Stimulated activated CD4-positive, alpha-beta T cell treated with anti-CD3 and anti-CD28 coated beads, Interleukin-1b, Interleukin-23, amount 100 ng/mL, for 1 hour (primary cell): ENCODE measurements around the gene TBCK.
"Not testable (repeated sequence)": the region's sequence is repeated elsewhere in the genome, so short reads cannot be mapped to it uniquely, and the experiment has no call there.

ENCODE experiments used
- DNase-seq, 2 donors: peaks; one replicate each; pipeline ENCODE4 v3.0.0-alpha.2; 2020; ENCODE audit warnings: low read depth in 2 of 2

TBCK gene

DNA sequence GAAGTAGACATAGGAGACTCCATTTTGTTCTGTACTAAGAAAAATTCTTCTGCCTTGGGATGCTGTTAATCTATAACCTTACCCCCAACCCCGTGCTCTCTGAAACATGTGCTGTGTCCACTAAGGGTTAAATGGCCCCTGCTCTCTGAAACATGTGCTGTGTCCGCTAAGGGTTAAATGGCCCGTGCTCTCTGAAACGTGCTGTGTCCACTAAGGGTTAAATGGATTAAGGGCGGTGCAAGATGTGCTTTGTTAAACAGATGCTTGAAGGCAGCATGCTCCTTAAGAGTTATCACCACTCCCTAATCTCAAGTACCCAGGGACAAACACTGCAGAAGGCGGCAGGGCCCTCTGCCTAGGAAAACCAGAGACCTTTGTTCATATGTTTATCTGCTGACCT is 5.8 kb upstream of the TBCK start:
- not testable (repeated sequence) for DNase-seq

DNA sequence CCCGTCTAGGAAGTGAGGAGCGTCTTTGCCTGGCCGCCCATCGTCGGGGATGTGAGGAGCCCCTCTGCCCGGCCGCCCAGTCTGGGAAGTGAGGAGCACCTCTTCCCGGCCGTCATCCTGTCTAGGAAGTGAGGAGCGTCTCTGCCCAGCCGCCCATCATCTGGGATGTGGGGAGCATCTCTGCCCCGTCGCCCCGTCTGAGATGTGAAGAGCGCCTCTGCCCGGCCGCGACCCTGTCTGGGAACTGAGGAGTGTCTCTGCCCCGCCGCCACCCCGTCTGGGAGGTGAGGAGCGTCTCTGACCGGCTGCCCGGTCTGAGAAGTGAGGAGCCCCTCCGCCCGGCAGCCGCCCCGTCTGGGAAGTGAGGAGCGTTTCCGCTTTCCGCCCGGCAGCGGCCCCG is 5.2 kb upstream of the TBCK start:
- DNase-seq, result not testable (repeated sequence)

- DNase-seq, result no peak
Observed at GRCh38 chr4:106320235-106320634, 4.2 kb upstream of the TBCK start.

- no peak for DNase-seq
Observed at GRCh38 chr4:106318511-106318910, 2.5 kb upstream of the TBCK start.

DNA sequence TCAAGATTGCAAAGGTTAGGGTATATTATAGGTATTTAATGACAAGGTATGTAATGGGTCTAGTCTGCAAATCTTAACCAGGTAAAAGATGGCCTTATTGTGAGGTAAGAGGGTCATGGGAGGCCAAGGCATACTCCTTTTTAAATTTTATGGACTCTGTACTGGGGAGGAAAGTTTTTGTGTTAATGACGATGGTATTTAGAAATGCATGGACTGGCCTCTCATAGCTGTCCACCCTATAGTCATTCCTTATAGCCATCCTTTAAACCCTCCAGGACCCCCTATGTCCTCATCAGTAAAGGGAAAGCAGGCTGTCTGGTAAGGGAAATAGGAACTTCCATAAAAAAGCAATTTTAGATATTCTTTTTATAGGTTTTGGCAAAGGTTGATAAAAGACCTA is 1.8 kb upstream of the TBCK start:
- DNase-seq, result no peak

- no peak for DNase-seq
Observed at GRCh38 chr4:106316773-106317409, 882 bp upstream of the TBCK start.

- DNase-seq, result no peak
Observed at GRCh38 chr4:106315476-106315967, 487 bp downstream of the TBCK start.

GRCh38 chr4:106314960-106315359 is 1.0 kb downstream of the TBCK start:
- no peak for DNase-seq

- no peak for DNase-seq
Observed at GRCh38 chr4:106312997-106313522, 2.9 kb downstream of the TBCK start.

- no peak for DNase-seq
Observed at GRCh38 chr4:106312377-106312776, 3.6 kb downstream of the TBCK start.

DNA sequence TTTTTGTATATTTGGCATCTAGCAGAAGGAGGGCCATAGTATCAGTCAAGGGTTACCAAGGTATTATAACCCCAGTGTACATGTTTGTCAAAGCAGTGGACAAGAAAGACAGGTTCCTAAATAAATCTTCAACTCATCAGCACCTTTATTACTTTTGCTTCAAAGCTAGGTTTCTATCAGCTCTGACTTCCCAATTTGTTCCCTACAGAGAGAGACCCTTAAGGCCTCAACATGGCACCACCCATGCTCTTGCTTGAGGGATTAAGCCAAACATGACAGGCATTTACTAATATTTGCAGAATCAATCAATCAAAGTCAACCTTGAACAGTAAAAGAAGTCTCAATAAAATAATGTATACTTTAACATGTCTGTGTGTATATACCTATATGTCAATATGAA is 9.4 kb downstream of the TBCK start:
- DNase-seq, result no peak

DNA sequence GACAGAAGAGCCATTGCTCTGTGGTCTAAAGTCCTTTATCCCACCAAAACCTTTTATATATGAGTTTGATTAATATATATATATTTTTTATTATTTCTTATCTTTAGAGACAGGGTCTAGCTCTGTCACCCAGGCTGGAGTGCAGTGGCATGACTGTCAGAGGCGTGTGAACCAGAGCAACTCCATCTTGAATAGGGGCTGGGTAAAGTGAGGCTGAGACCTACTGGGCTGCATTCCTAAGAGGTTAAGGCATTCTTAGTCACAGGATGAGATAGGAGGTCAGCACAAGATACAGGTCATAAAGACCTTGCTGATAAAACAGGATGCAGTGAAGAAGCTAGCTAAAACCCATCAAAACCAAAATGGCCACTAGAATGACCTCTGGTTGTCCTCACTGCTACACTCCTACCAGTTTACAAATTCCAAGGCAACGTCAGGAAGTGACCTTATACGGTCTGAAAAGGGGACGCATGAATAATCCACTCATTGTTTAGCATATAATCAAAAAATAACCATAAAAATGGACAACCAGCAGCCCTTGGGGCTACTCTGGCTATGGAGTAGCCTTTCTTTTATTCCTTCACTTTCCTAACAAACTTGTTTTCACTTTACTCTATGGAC is 10.5 kb downstream of the TBCK start:
- no peak for DNase-seq

DNA sequence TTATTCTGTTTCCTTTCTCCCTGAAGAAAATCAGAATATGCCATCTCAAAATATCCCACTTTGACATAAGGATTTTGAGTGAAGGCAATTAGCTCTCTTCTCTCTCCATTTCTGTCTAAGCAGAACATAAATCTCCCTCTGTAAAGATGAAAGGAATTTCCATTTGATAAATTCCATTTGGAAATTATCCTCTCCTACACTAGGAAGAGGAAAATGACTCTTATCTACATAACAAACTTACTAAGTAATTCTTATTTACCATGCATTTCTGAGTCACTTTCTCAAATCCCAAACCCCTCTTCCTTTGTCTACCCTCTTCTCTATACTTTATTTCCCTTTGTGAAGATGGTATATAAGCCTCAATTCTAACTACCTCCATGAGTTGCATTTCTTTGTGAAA is 11.4 kb downstream of the TBCK start:
- DNase-seq, result no peak

- DNase-seq, result no peak
Observed at GRCh38 chr4:106303548-106304281, 12.3 kb downstream of the TBCK start.

GRCh38 chr4:106302062-106302438 is 14.0 kb downstream of the TBCK start:
- no peak for DNase-seq

- DNase-seq, result no peak
Observed at GRCh38 chr4:106301393-106302061, 14.5 kb downstream of the TBCK start.

DNA sequence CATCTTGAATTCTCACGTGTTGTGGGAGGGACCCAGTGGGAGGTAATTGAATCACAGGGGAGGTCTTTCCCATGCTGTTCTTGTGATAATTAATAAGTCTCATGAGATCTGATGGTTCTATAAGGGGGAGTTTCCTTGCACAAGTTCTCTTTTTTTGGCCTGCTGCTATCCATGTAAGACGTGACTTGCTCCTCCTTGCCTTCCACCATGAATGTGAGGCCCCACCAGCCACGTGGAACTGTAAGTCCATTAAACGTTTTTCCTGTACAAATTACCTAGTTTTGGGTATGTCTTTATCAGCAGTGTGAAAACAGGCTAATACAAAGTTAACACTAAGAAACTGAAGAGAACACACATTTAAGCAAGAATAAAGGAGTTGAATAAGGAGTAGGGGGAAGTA is 16.0 kb downstream of the TBCK start:
- no peak for DNase-seq

DNA sequence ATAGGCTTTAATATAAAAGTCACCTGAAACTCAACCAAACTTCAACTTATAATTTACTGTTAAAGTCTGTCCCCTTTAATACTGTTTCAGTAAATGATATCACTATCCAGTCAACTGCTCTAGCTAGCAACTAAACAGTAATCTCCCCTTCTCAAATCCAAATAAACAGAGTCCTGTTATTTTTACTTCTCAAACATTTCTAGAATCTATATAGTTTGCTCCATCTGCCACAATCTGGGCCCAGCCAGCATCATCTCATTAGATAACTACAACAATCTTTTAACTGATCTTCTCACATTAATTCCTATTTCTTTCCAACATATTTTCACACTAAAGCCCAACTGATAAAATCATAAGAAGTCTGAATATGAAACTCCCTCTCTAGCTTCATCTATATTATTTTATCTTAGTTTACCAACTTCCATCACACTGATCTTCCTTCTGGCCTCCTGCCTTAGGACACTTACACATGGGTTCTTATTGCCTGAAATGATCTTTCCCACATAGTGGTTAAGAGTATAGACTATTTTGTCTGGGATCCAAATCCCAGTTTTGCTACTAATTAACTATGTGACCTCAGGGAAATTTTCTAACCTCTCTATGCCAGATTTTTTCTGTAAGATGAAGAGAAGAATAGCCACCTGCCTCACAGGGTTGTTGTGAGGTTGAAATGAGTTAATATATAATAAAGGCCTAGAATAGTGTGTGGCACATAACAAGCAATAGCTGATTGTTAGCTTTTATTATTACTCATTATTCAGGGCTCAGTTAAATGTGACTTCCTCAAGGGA is 18.6 kb downstream of the TBCK start:
- no peak for DNase-seq

DNA sequence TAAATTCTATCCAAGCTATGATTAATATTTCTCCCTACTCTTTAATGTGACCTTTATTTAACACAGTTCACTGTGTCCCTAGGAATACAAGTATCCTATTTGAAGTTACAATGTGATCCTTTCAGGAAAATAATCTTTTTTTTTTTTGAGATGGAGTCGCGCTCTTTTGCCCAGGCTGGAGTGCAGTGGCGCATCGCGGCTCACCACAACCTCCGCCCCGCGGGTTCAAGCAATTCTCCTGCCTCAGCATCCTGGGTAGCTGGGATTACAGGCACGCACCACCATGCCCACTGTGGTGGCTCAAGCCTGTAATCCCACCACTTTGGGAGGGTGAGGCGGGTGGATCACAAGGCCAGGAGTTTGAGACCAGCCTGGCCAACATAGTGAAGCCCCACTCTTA is 21.9 kb downstream of the TBCK start:
- DNase-seq, result no peak

DNA sequence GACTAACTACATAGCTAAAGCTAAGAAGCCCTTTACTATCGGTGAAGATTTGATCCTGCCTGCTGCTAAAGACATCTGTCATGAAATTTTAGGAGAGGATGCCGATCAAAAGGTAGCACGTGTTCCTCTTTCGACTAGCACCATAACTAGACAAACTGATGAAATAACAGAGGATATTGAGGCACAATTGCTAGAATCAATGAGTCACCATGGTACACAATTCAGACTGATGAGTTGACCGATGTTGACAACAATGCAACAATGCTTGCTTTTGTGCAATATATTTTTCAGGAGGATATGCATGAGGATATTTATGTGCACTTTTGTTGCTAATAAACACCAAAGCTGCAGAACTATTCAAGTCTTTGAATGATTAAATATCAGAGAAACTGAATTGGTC is 24.3 kb downstream of the TBCK start:
- DNase-seq, result no peak

DNA sequence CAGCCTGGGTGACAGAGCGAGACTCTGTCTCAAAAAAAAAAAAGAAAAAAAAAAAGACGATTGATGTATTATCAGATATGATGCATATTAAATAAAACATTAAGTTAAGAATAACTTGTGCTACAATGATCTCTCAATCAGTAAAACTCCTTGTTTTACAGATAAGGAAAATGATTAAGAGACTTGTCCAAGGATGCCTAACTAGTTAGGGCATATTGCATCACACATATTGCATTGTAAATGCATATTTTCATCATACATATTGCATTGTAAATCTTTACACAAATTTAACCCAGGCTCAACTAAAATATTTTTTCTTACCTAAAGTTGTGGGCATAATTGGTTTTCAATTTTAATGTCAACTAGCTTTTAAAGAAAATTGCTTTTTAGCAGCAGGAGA is 26.3 kb downstream of the TBCK start:
- DNase-seq, result no peak
